Gastroesophageal sphincter (tissue), 4 donors: ENCODE data around the gene ERBB4. TPM values are rescaled to one million over a fixed set of nuclear protein-coding genes. Genes with fewer than 3 reads are reported as not detected.

Source experiments
- ATAC-seq: fragments of 150-250 bp; one replicate; pipeline ENCODE4 v1.9.1; 2016; ENCODE audit warnings: mild to moderate bottlenecking, moderate library complexity
- H3K27ac ChIP-seq, 4 donors: fragments of 200-600 bp; sonication (generic) in 3 of 4; 1 replicate in 3 of 4; 2 replicates in 1 of 4; pipeline ENCODE4 v1.5.1; 2016 to 2019
- H3K27me3 ChIP-seq: fragments of 200-600 bp; sonication (generic); one replicate; pipeline ENCODE4 v1.5.1; 2019
- H3K36me3 ChIP-seq, 2 donors: fragments of 200-600 bp; sonication (generic); one replicate each; pipeline ENCODE4 v1.5.1; 2019; ENCODE audit warnings: control low read depth in 1 of 2
- H3K4me1 ChIP-seq, 3 donors: fragments of 200-600 bp; sonication (generic); 1 replicate in 2 of 3; 2 replicates in 1 of 3; pipeline ENCODE4 v1.5.1; 2016 to 2019; ENCODE audit warnings: control low read depth in 2 of 3
- H3K4me3 ChIP-seq, 2 donors: fragments of 200-600 bp; sonication (generic); one replicate each; pipeline ENCODE4 v1.5.1; 2019; ENCODE audit warnings: mild to moderate bottlenecking in 1 of 2, moderate library complexity in 1 of 2
- H3K9me3 ChIP-seq, 3 donors: fragments of 200-600 bp; sonication (generic); one replicate each; pipeline ENCODE4 v1.5.1; 2017 to 2019; ENCODE audit warnings: control low read depth in 2 of 3
- EP300 ChIP-seq: sonication (generic); formaldehyde crosslinking; IDR thresholded peaks from one replicate; pipeline ENCODE4 v1.6.1; 2017; ENCODE audit warnings: antibody characterized with exemption, mild to moderate bottlenecking
- POLR2A ChIP-seq, 2 donors: fragments of 450-650 bp; IDR thresholded peaks; one replicate each; pipeline ENCODE4 v1.6.1; 2017; ENCODE audit warnings: antibody characterized with exemption in 2 of 2, mild to moderate bottlenecking in 2 of 2, moderate library complexity in 1 of 2
- POLR2AphosphoS5 ChIP-seq: sonication (generic); formaldehyde crosslinking; IDR thresholded peaks from one replicate; pipeline ENCODE4 v1.6.1; 2017; ENCODE audit warnings: antibody characterized with exemption
- WGBS, 2 donors: methylation state at CpG; one replicate each; pipeline ENCODE4 v1.1.5; 2018; ENCODE audit warnings: low coverage in 1 of 2; 5-methylcytosine and 5-hydroxymethylcytosine counted together
- total RNA-seq, 4 donors: library from RNA; depleted of rRNA; stranded (reverse); fragments of >200 nt; gene quantifications; one replicate each; pipeline ENCODE4 v1.1.0, GENCODE V29; 2016
- TF ChIP-seq, protein P1 (sequence below), 4 experiments: fragments of 200-600 bp in 2 of 4; fragments of 450-650 bp in 2 of 4; sonication (generic) in 1 of 4; IDR thresholded peaks; one replicate each; pipeline ENCODE4 v1.5.1; 2017 to 2019; ENCODE audit warnings: antibody characterized with exemption in 4 of 4, mild to moderate bottlenecking in 2 of 4, moderate library complexity in 2 of 4

Gene ERBB4
- total RNA-seq, 4 donors from 2014 or later = 0.16 to 0.92 (median 0.50) TPM

DNA sequence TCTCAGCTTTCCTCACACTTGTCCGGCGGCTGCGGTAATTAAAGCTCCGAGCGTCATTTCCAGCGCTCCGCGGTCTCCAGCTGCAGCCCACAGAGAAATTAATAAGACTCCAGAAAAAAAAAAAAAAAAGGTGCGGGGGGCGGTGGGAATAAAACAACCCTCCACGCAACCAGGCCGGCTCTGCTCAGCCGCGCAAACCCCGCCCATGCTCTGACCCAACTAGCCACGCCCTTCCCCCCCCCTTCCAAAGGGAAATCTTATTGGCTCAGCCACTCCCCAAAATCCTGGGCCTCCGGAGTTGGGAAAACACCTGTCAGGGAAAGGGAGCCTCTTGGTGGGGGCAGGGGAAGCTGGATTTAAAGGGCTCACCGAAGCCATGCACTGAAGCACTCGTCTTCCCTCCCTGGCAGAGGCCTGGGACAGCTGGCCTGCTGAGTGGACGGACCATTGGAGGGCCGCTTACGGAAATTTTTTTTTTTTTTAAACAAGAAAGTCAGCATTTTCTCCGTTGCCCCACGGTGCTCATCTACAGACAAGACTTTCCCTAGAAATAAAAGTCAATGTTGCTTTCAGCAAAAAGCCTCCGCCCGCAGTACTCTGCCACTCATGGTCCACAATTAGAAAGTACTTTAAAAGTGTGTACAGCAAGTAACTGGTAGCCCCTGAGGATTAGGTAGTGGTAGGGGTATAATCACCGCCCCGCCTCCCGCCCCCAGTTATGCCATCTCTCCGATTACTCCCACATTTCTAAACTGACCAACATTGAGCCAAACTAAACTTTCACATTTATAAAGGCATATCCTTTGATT is 674 bp upstream of the ERBB4 start:
- H3K27me3 ChIP-seq = peaks cover 45% of the 10 kb centered on the region
- WGBS, 2 donors = 30 to 44% methylated on average over 15 to 20 of the region's 30 CpGs
- TF ChIP-seq POLR2A (IDR thresholded peaks at IDR 0.05) (no peak), EP300 (no peak), POLR2AphosphoS5 (no peak)
- TF ChIP-seq, protein P1, sequence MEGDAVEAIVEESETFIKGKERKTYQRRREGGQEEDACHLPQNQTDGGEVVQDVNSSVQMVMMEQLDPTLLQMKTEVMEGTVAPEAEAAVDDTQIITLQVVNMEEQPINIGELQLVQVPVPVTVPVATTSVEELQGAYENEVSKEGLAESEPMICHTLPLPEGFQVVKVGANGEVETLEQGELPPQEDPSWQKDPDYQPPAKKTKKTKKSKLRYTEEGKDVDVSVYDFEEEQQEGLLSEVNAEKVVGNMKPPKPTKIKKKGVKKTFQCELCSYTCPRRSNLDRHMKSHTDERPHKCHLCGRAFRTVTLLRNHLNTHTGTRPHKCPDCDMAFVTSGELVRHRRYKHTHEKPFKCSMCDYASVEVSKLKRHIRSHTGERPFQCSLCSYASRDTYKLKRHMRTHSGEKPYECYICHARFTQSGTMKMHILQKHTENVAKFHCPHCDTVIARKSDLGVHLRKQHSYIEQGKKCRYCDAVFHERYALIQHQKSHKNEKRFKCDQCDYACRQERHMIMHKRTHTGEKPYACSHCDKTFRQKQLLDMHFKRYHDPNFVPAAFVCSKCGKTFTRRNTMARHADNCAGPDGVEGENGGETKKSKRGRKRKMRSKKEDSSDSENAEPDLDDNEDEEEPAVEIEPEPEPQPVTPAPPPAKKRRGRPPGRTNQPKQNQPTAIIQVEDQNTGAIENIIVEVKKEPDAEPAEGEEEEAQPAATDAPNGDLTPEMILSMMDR (IDR thresholded peaks at IDR 0.05) = no peak

DNA sequence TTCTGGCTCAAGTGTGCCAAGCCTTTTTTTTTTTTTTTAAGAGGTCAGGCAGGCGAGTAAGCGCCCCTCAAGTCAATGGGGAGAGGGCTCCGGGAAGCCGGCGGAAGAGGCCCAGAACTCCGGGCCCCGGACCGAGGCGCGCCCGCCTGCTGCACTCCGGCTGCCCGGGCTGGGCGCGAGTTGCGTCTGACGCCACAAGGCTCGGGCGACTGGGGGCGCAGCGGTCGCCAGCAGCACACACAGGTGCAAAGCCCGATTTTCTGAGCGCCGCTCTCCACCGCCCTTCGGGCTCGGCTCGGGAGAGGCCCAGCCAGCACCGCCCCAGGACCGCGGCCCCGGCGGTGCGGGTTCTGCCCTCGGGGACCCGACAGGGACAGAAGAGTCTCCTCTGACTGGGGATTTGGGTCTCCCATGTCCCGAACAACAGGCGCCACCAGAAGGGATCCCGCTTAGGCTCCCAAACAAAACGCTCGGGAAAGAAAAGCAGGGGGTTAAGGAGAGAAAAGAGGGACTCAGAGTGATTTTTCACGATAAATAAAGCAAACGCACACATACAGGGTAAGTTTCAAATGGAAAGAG is 787 bp downstream of the ERBB4 start:
- TF ChIP-seq, protein P1 (IDR thresholded peaks at IDR 0.05) = no peak
- no peak for TF ChIP-seq POLR2AphosphoS5
- TF ChIP-seq POLR2A (IDR thresholded peaks at IDR 0.05) = no peak
- no peak for TF ChIP-seq EP300
- H3K27me3 ChIP-seq = peaks cover 52% of the 10 kb centered on the region
- no peaks in the 10 kb centered on the region for H3K36me3 ChIP-seq
- H3K27ac ChIP-seq = no peak overlapping the region
- H3K4me1 ChIP-seq = peaks cover 0 to 38% (median 18%) of the 10 kb centered on the region in 3 donors
- peak; percentile 27 for ATAC-seq
- WGBS, 2 donors = 0 to 2% methylated on average over 3 to 4 of the region's 44 CpGs
- peak overlapping the region; percentile 42 to 68 for H3K4me3 ChIP-seq
- no peaks in the 10 kb centered on the region for H3K9me3 ChIP-seq

More for the DNA sequence above, 674 bp upstream of the ERBB4 start:
- Histone ChIP-seq H3K36me3 (no peaks in the 10 kb centered on the region), H3K4me1 (peaks cover 0 to 38% (median 18%) of the 10 kb centered on the region in 3 donors), H3K4me3 (peak overlapping the region; percentile 42 to 68), H3K27ac (no peak overlapping the region), H3K9me3 (no peaks in the 10 kb centered on the region)
- ATAC-seq = peak; percentile 37

DNA sequence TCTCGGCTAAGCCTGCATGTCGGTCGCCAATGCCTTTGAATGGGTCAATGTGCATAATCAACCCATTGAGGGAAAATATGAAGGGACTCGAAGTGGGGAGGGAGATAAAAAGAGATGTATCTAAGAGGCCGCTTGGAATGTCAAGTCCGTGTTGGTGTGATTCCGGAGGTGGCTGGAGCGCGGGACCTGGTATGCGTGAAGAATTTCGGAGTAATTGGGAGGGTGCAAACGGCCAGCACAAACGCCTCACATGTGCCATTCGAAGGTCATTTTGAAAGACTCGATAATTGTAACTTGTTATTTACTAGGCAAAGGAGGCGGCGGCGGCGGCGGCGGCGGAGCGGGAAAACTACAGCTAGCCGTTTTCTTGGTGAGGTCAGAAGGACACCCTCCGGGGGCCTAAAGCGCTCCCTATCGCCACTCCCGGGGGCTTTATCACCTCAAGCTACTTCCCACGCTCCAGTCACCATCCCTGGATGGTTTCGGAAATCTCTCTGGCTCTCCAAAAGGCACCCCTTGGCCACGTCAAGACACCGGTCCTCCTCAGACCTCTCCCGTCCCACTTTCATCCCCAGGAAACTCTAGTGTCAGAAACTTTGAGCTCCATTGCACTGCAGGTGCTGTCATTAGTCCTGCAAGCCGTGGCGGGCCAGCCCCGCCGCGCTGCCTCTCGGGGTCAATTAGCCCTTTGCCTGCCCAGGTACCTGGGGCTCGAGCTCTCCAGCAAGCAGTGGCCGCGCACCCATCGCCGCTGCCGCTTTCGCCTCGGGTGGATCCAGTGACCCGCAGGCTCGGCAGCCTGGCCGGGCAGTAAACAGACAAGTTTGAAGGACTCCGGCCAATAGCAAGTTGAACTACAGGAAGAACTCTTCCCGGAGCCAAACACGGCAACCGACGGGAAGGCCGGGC is 1.5 kb downstream of the ERBB4 start:
- Histone ChIP-seq H3K4me3 (peak overlapping the region; percentile 42 to 68), H3K36me3 (no peaks in the 10 kb centered on the region), H3K27ac (no peak overlapping the region), H3K9me3 (no peaks in the 10 kb centered on the region), H3K4me1 (peaks cover 0 to 38% (median 18%) of the 10 kb centered on the region in 3 donors), H3K27me3 (peaks cover 59% of the 10 kb centered on the region)
- 1 to 2% methylated on average over 33 to 35 of the region's 56 CpGs for WGBS, 2 donors
- TF ChIP-seq POLR2AphosphoS5 = no peak
- TF ChIP-seq POLR2A (IDR thresholded peaks at IDR 0.05) = no peak
- TF ChIP-seq EP300 = no peak
- TF ChIP-seq, protein P1 (IDR thresholded peaks at IDR 0.05) = no peak
- ATAC-seq = peak; percentile 22

DNA sequence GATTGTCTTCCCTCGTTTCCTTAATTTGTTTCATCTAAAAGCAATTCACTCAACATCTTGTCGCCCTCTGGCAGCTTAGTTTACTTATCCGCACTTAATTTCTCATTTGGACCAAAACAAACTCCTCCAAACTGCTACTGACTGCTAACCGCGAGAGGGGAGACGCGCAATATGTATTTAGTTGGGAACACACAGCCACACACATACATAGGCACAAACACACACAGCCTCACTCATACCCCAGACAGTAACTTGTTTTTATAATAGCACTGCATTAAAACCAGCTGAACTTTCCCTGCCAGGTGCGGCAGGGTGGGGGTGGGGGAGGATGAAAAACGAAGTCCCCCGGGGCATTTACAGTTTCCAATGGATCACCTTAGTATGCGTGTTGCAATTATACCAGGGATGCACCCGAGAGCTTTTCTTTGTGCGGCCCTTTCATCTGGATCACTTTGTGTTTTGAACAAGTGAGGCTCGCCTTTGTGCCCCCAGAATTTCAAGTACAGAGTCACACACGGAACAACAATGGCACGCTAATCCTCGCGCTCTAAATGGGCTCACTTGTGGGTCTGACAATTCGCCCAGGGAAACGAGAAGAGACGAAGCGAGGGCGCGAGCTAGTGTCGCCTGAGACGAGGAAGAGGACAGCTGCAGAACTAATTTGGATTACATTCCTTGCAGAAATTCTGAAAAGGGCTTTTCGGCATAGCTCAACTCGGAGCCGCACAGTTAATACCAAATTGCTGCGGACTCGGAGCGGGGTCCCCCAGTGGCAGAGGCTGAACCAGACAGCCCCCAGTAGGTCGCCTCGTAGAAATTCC is 2.4 kb downstream of the ERBB4 start:
- Histone ChIP-seq H3K4me3 (peak overlapping the region in 1 of 2 donors; percentile 68), H3K9me3 (no peaks in the 10 kb centered on the region), H3K36me3 (no peaks in the 10 kb centered on the region), H3K27ac (no peak overlapping the region), H3K27me3 (peaks cover 61% of the 10 kb centered on the region), H3K4me1 (peaks cover 0 to 38% (median 18%) of the 10 kb centered on the region in 3 donors)
- TF ChIP-seq EP300 (no peak), POLR2AphosphoS5 (no peak), POLR2A (IDR thresholded peaks at IDR 0.05) (no peak)
- TF ChIP-seq, protein P1 (IDR thresholded peaks at IDR 0.05) = no peak
- no peak for ATAC-seq
- 7 to 17% methylated on average over 12 to 18 of the region's 34 CpGs for WGBS, 2 donors
